Ishikawa (cell line): ENCODE measurements around the gene ZNF222.

ENCODE experiments used
- CREB1 ChIP-seq: IDR thresholded peaks from 2 replicates; pipeline ENCODE4 v1.6.1; 2012; ENCODE audit warnings: low read depth
- EGR1 ChIP-seq: IDR thresholded peaks from 2 replicates; pipeline ENCODE4 v1.6.1; 2012
- EP300 ChIP-seq: IDR thresholded peaks from 2 replicates; pipeline ENCODE4 v1.6.1; 2012; ENCODE audit warnings: borderline replicate concordance
- FOXM1 ChIP-seq: IDR thresholded peaks from 2 replicates; pipeline ENCODE4 v1.6.1; 2012; ENCODE audit warnings: low read depth, borderline replicate concordance
- NFIC ChIP-seq: IDR thresholded peaks from 2 replicates; pipeline ENCODE4 v1.6.1; 2012
- RAD21 ChIP-seq: IDR thresholded peaks from 2 replicates; pipeline ENCODE4 v1.6.1; 2012; ENCODE audit warnings: low read depth
- TAF1 ChIP-seq: IDR thresholded peaks from 2 replicates; pipeline ENCODE4 v1.6.1; 2012; ENCODE audit warnings: low read depth, mild to moderate bottlenecking
- TCF12 ChIP-seq: IDR thresholded peaks from 2 replicates; pipeline ENCODE4 v1.6.1; 2012; ENCODE audit warnings: low read depth
- TEAD4 ChIP-seq: IDR thresholded peaks from 2 replicates; pipeline ENCODE4 v1.6.1; 2012
- YY1 ChIP-seq: IDR thresholded peaks from 2 replicates; pipeline ENCODE4 v1.6.1; 2012; ENCODE audit warnings: low read depth
- ZBTB7A ChIP-seq: IDR thresholded peaks from 2 replicates; pipeline ENCODE4 v1.6.1; 2012; ENCODE audit warnings: low read depth
- TF ChIP-seq, protein P1 (sequence below): IDR thresholded peaks from 2 replicates; pipeline ENCODE4 v1.6.1; 2012
- TF ChIP-seq, protein P2 (sequence below): IDR thresholded peaks from 2 replicates; pipeline ENCODE4 v1.6.1; 2012
- TF ChIP-seq, protein P3 (sequence below): IDR thresholded peaks from 2 replicates; pipeline ENCODE4 v1.6.1; 2012; ENCODE audit warnings: low read depth, mild to moderate bottlenecking

DNA sequence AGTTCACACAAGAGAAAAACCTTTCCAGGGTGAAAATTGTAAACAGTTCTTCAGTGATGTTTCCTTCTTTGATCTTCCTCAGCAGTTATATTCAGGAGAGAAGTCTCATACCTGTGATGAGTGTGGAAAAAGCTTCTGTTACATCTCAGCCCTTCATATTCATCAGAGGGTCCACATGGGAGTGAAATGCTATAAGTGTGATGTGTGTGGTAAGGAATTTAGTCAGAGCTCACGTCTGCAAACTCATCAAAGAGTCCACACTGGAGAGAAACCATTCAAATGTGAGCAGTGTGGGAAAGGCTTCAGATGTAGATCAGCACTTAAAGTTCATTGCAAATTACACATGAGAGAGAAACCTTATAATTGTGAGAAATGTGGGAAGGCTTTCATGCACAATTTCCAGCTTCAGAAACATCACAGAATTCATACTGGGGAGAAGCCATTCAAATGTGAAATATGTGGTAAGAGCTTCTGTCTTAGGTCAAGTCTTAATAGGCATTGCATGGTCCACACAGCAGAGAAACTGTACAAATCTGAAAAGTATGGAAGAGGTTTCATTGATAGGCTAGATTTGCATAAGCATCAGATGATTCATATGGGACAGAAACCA is 6.9 kb downstream of the ZNF222 start:
- TF ChIP-seq CREB1 (no peak), YY1 (no peak), EP300 (no peak), FOXM1 (no peak), TAF1 (no peak), TEAD4 (no peak), EGR1 (no peak), RAD21 (no peak), TCF12 (0 out of 2 replicates have a peak, but pooled peaks have one; percentile 29), ZBTB7A (no peak), NFIC (no peak)
- TF ChIP-seq, protein P1, sequence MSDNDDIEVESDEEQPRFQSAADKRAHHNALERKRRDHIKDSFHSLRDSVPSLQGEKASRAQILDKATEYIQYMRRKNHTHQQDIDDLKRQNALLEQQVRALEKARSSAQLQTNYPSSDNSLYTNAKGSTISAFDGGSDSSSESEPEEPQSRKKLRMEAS: no peak
- TF ChIP-seq, protein P2, sequence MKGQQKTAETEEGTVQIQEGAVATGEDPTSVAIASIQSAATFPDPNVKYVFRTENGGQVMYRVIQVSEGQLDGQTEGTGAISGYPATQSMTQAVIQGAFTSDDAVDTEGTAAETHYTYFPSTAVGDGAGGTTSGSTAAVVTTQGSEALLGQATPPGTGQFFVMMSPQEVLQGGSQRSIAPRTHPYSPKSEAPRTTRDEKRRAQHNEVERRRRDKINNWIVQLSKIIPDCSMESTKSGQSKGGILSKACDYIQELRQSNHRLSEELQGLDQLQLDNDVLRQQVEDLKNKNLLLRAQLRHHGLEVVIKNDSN: no peak
- TF ChIP-seq, protein P3, sequence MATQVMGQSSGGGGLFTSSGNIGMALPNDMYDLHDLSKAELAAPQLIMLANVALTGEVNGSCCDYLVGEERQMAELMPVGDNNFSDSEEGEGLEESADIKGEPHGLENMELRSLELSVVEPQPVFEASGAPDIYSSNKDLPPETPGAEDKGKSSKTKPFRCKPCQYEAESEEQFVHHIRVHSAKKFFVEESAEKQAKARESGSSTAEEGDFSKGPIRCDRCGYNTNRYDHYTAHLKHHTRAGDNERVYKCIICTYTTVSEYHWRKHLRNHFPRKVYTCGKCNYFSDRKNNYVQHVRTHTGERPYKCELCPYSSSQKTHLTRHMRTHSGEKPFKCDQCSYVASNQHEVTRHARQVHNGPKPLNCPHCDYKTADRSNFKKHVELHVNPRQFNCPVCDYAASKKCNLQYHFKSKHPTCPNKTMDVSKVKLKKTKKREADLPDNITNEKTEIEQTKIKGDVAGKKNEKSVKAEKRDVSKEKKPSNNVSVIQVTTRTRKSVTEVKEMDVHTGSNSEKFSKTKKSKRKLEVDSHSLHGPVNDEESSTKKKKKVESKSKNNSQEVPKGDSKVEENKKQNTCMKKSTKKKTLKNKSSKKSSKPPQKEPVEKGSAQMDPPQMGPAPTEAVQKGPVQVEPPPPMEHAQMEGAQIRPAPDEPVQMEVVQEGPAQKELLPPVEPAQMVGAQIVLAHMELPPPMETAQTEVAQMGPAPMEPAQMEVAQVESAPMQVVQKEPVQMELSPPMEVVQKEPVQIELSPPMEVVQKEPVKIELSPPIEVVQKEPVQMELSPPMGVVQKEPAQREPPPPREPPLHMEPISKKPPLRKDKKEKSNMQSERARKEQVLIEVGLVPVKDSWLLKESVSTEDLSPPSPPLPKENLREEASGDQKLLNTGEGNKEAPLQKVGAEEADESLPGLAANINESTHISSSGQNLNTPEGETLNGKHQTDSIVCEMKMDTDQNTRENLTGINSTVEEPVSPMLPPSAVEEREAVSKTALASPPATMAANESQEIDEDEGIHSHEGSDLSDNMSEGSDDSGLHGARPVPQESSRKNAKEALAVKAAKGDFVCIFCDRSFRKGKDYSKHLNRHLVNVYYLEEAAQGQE: no peak
